ENCODE results near the gene PYGM. TPM values are rescaled to one million over a fixed set of nuclear protein-coding genes. Genes with fewer than 3 reads are reported as not detected.
A peak's percentile ranks its signal among the peaks of the same experiment; 100 is the strongest.

Gene PYGM
- total RNA-seq, 1 donor from 2014 or later = 5.5 TPM

GRCh38 chr11:64787526-64788320 is 27.9 kb upstream of the PYGM start:
- Mint-ChIP-seq H3K4me1 (ENCODE audit: low read depth, unreplicated experiment) (no peaks in the 10 kb centered on the region), H3K4me3 (ENCODE audit: unreplicated experiment) (no peak overlapping the region), H3K27ac (ENCODE audit: unreplicated experiment) (no peak overlapping the region), H3K9me3 (ENCODE audit: unreplicated experiment) (no peaks in the 10 kb centered on the region), H3K27me3 (ENCODE audit: unreplicated experiment) (peaks cover 6% of the 10 kb centered on the region), H3K36me3 (ENCODE audit: unreplicated experiment) (no peaks in the 10 kb centered on the region)
- DNase-seq = peak; percentile 86
- peak; percentile 66 for TF ChIP-seq CTCF (IDR thresholded peaks at IDR 0.05; ENCODE audit: partially characterized antibody, unreplicated experiment)

GRCh38 chr11:64786308-64786707 is 26.5 kb upstream of the PYGM start:
- H3K36me3 Mint-ChIP-seq (ENCODE audit: unreplicated experiment) = no peaks in the 10 kb centered on the region

GRCh38 chr11:64784813-64785581 is 25.2 kb upstream of the PYGM start:
- H3K4me3 Mint-ChIP-seq (ENCODE audit: unreplicated experiment) = no peak overlapping the region
- TF ChIP-seq CTCF (IDR thresholded peaks at IDR 0.05; ENCODE audit: partially characterized antibody, unreplicated experiment) = no peak
- no peak for DNase-seq

More at GRCh38 chr11:64786308-64786707, 26.5 kb upstream of the PYGM start:
- H3K4me3 Mint-ChIP-seq (ENCODE audit: unreplicated experiment) = no peak overlapping the region
- no peak overlapping the region for H3K27ac Mint-ChIP-seq (ENCODE audit: unreplicated experiment)
- TF ChIP-seq CTCF (IDR thresholded peaks at IDR 0.05; ENCODE audit: partially characterized antibody, unreplicated experiment) = no peak
- no peaks in the 10 kb centered on the region for H3K9me3 Mint-ChIP-seq (ENCODE audit: unreplicated experiment)
- peaks cover 2% of the 10 kb centered on the region for H3K27me3 Mint-ChIP-seq (ENCODE audit: unreplicated experiment)
- no peaks in the 10 kb centered on the region for H3K4me1 Mint-ChIP-seq (ENCODE audit: low read depth, unreplicated experiment)
- DNase-seq = no peak

GRCh38 chr11:64778473-64779298 is 18.9 kb upstream of the PYGM start, which contains the start of gene SF1:
SF1 (minus strand) TSS chr11:64778542; CDS start chr11:64778392, 150 bp downstream.
- DNase-seq = peak; percentile 98
- H3K4me1 Mint-ChIP-seq (ENCODE audit: low read depth, unreplicated experiment) = peaks cover 20% of the 10 kb centered on the region
- H3K4me3 Mint-ChIP-seq (ENCODE audit: unreplicated experiment) = peak within 1 kb of the TSS; percentile 95
- peak within 1 kb of the TSS; percentile 92 for H3K27ac Mint-ChIP-seq (ENCODE audit: unreplicated experiment)
- peaks cover 11% of the 10 kb centered on the region for H3K9me3 Mint-ChIP-seq (ENCODE audit: unreplicated experiment)
- H3K36me3 Mint-ChIP-seq (ENCODE audit: unreplicated experiment) = no peaks in the 10 kb centered on the region
- TF ChIP-seq CTCF (IDR thresholded peaks at IDR 0.05; ENCODE audit: partially characterized antibody, unreplicated experiment) = no peak
- peaks cover 12% of the 10 kb centered on the region for H3K27me3 Mint-ChIP-seq (ENCODE audit: unreplicated experiment)

More at GRCh38 chr11:64784813-64785581, 25.2 kb upstream of the PYGM start:
- no peak overlapping the region for H3K27ac Mint-ChIP-seq (ENCODE audit: unreplicated experiment)
- H3K9me3 Mint-ChIP-seq (ENCODE audit: unreplicated experiment) = no peaks in the 10 kb centered on the region
- no peaks in the 10 kb centered on the region for H3K36me3 Mint-ChIP-seq (ENCODE audit: unreplicated experiment)
- H3K4me1 Mint-ChIP-seq (ENCODE audit: low read depth, unreplicated experiment) = no peaks in the 10 kb centered on the region
- no peaks in the 10 kb centered on the region for H3K27me3 Mint-ChIP-seq (ENCODE audit: unreplicated experiment)
